ENCODE measurements around the gene PATL2. TPM values are rescaled to one million over a fixed set of nuclear protein-coding genes. Genes with fewer than 3 reads are reported as not detected.
"Not testable (repeated sequence)": the region's sequence is repeated elsewhere in the genome, so short reads cannot be mapped to it uniquely, and the experiment has no call there.

PATL2 gene
- total and polyA plus RNA-seq, 2 donors (not counting 3 experiments of a cell fraction or from before 2014, with no cell fraction given): 0.18 TPM; not detected in 1

DNA sequence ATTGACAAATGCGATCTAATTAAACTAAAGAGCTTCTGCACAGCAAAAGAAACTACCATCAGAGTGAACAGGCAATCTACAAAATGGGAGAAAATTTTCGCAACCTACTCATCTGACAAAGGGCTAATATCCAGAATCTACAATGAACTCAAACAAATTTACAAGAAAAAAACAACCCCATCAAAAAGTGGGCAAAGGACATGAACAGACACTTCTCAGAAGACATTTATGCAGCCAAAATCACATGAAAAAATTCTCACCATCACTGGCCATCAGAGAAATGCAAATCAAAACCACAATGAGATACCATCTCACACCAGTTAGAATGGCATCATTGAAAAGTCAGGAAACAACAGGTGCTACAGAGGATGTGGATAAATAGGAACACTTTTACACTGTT lies 32.3 kb upstream of the PATL2 start:
- H2AFZ ChIP-seq (ENCODE audit: low read depth, low read length); H3K4me2 ChIP-seq (ENCODE audit: insufficient read depth, low read length); BruUV-seq (replicated peaks); H3K4me3 ChIP-seq (replicated peaks in 1 of 3; ENCODE audit: insufficient read depth in 1 of 3, low read depth in 1 of 3, low read length in 3 of 3); H3K9me1 ChIP-seq (replicated peaks; ENCODE audit: control insufficient read depth, extremely low read depth, insufficient read depth, low read length); H3K9me3 ChIP-seq (replicated peaks; ENCODE audit: control insufficient read depth, insufficient read depth, low read length); H3K79me2 ChIP-seq (ENCODE audit: control insufficient read depth, insufficient read depth, low read length); FAIRE-seq; H3K27me3 ChIP-seq (ENCODE audit: control insufficient read depth in 2 of 2, insufficient read depth in 2 of 2, low read length in 2 of 2); intact Hi-C loops (cut with micrococcal nuclease); DNase-seq (ENCODE audit: low read depth, low spot score); POLR2A ChIA-PET; H4K20me1 ChIP-seq (replicated peaks; ENCODE audit: control insufficient read depth, extremely low read depth, insufficient read depth, low read length); H3K9ac ChIP-seq (replicated peaks; ENCODE audit: extremely low read depth, insufficient read depth, low read length); H3K27ac ChIP-seq (ENCODE audit: insufficient read depth, low read depth, low read length); CTCF ChIA-PET; H3K36me3 ChIP-seq (ENCODE audit: control insufficient read depth in 2 of 2, extremely low read depth in 1 of 2, insufficient read depth in 2 of 2, low read length in 2 of 2); H3K4me1 ChIP-seq (ENCODE audit: control insufficient read depth, extremely low read depth, insufficient read depth, low read length): not testable (repeated sequence)
- dilution Hi-C loops (cut with MboI; ENCODE audit: extremely low pct_ligation_motif_present, low sequenced_read_pairs): loop anchor here (25.0 kb wide), 1 partner anchor 156 kb away; no protein-coding TSS in a partner anchor

DNA sequence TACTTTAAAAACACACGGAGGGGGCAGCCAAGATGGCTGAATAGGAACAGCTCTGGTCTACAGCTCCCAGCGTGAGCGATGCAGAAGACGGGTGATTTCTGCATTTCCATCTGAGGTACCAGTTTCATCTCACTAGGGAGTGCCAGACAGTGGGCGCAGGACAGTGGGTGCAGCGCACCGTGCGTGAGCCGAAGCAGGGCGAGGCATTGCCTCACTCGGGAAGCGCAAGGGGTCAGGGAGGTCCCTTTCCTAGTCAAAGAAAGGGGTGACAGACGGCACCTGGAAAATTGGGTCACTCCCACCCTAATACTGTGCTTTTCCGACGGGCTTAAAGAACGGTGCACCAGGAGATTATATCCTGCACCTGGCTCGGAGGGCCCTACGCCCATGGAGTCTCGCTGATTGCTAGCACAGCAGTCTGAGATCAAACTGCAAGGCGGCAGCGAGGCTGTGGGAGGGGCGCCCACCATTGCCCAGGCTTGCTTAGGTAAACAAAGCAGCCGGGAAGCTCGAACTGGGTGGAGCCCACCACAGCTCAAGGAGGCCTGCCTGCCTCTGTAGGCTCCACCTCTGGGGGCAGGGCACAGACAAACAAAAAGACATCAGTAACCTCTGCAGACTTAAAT lies 28.2 kb upstream of the PATL2 start:
- H3K36me3 ChIP-seq (ENCODE audit: control insufficient read depth in 2 of 2, extremely low read depth in 1 of 2, insufficient read depth in 2 of 2, low read length in 2 of 2); H3K4me2 ChIP-seq (ENCODE audit: insufficient read depth, low read length); H3K27ac ChIP-seq (ENCODE audit: insufficient read depth, low read depth, low read length); H3K27me3 ChIP-seq (ENCODE audit: control insufficient read depth in 2 of 2, insufficient read depth in 2 of 2, low read length in 2 of 2); intact Hi-C loops (cut with micrococcal nuclease); H3K79me2 ChIP-seq (ENCODE audit: control insufficient read depth, insufficient read depth, low read length); H3K9me1 ChIP-seq (replicated peaks; ENCODE audit: control insufficient read depth, extremely low read depth, insufficient read depth, low read length); H3K4me1 ChIP-seq (ENCODE audit: control insufficient read depth, extremely low read depth, insufficient read depth, low read length); H3K4me3 ChIP-seq (replicated peaks in 1 of 3; ENCODE audit: insufficient read depth in 1 of 3, low read depth in 1 of 3, low read length in 3 of 3); H3K9me3 ChIP-seq (replicated peaks; ENCODE audit: control insufficient read depth, insufficient read depth, low read length); H2AFZ ChIP-seq (ENCODE audit: low read depth, low read length); DNase-seq (ENCODE audit: low read depth, low spot score); H4K20me1 ChIP-seq (replicated peaks; ENCODE audit: control insufficient read depth, extremely low read depth, insufficient read depth, low read length); FAIRE-seq; BruUV-seq (replicated peaks); H3K9ac ChIP-seq (replicated peaks; ENCODE audit: extremely low read depth, insufficient read depth, low read length): not testable (repeated sequence)
- POLR2A ChIA-PET: interaction anchor here (0.8 to 1.6 kb wide), 2 partner anchors 11 to 26 kb away, joined by 3 to 4 read pairs; no protein-coding TSS in a partner anchor
- dilution Hi-C loops (cut with MboI; ENCODE audit: extremely low pct_ligation_motif_present, low sequenced_read_pairs): loop anchor here (25.0 kb wide), 1 partner anchor 152 kb away; no protein-coding TSS in a partner anchor
- CTCF ChIA-PET: interaction anchor here (1.0 to 5.0 kb wide), 15 partner anchors 8 to 160 kb away, joined by 4 to 107 read pairs (median 13); partner anchors contain the start of genes B2M, PATL2 and SPG11
